Endothelial cell (in vitro differentiated cells): ENCODE data around the gene RAP1GAP. TPM values are rescaled to one million over a fixed set of nuclear protein-coding genes. Genes with fewer than 3 reads are reported as not detected.

Source experiments
- DNase-seq: peaks from one replicate; pipeline ENCODE4 v3.0.0; 2021; ENCODE audit warnings: low spot score
- H3K27ac Mint-ChIP-seq: one replicate; pipeline ENCODE4 v1.8.0; 2021; ENCODE audit warnings: mixed read lengths, inconsistent platforms; ENCODE audit not compliant: unreplicated experiment
- H3K27me3 Mint-ChIP-seq: one replicate; pipeline ENCODE4 v1.8.0; 2021; ENCODE audit warnings: mild to moderate bottlenecking, moderate library complexity, mixed read lengths, inconsistent platforms; ENCODE audit not compliant: unreplicated experiment
- H3K36me3 Mint-ChIP-seq: one replicate; pipeline ENCODE4 v1.8.0; 2021; ENCODE audit warnings: mild to moderate bottlenecking, low read depth, mixed read lengths, inconsistent platforms; ENCODE audit not compliant: unreplicated experiment
- H3K4me1 Mint-ChIP-seq: one replicate; pipeline ENCODE4 v1.8.0; 2021; ENCODE audit warnings: mild to moderate bottlenecking, mixed read lengths, inconsistent platforms; ENCODE audit not compliant: unreplicated experiment
- H3K4me3 Mint-ChIP-seq: one replicate; pipeline ENCODE4 v1.8.0; 2021; ENCODE audit warnings: mild to moderate bottlenecking, mixed read lengths, inconsistent platforms; ENCODE audit not compliant: unreplicated experiment
- H3K9me3 Mint-ChIP-seq: one replicate; pipeline ENCODE4 v1.8.0; 2021; ENCODE audit warnings: mixed read lengths, inconsistent platforms; ENCODE audit not compliant: unreplicated experiment
- CTCF ChIP-seq: fragments of 200-600 bp; sonication (generic); IDR thresholded peaks from one replicate; pipeline ENCODE4 v1.5.0; 2021; ENCODE audit warnings: antibody characterized with exemption; ENCODE audit not compliant: unreplicated experiment
- total RNA-seq: library from RNA; stranded (reverse); fragmentation: NEBNext Ultra II Directional; extraction: Animal tissue kit (Norgen Biotek cat#: 25700); gene quantifications from one replicate; pipeline ENCODE4 v1.2.1, GENCODE V29; 2021; ENCODE audit not compliant: unreplicated experiment

The RAP1GAP gene
- total RNA-seq, 1 donor from 2014 or later, result 0.56 TPM

DNA sequence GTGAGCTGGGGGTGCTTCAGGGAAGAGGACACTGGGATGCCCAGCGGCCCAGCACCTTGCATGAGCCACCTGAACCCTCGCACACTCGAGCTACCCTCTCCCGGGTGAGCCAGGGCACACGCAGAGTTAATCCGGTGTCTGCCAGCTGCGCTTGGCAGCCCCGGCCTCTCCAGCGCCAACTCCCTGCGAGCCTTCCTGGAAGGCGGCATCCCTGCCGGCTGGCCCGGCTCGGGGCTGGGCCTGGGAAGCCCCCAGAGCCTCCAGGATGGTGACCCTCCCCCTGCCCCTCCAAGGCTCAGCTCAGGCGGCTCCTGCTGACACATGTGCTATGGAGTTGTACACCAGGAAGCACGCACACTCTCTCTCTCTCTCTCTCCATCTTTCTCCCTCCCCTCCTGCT, 48.7 kb downstream of the RAP1GAP start:
- Mint-ChIP-seq H3K27me3 (peaks cover 15% of the 10 kb centered on the region), H3K36me3 (no peaks in the 10 kb centered on the region), H3K4me1 (peaks cover 4% of the 10 kb centered on the region), H3K4me3 (no peak overlapping the region), H3K9me3 (no peaks in the 10 kb centered on the region), H3K27ac (no peak overlapping the region)
- no peak for DNase-seq
- TF ChIP-seq CTCF, result no peak

DNA sequence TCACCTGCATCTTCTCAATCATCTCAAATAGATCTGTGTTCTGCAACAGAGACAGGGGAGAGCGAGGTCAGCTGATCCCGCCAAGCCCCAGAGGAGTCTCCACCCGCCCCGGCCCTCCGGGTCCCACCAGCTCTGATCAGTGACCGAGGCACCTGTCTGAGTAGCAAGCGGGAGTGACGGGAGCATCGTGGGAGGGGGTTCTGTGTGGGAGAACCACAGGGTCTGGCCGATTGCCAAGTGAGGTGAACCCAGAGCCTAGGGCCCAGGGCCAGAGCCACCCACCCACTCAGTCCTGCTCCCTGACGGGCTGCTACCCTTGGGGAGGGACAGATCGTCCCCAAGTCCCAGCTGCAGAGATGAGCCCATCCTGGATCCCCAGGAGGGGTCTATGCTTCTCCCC, 49.1 kb downstream of the RAP1GAP start:
- TF ChIP-seq CTCF, result no peak
- H3K27ac Mint-ChIP-seq, result no peak overlapping the region
- no peak for DNase-seq
- H3K4me3 Mint-ChIP-seq, result no peak overlapping the region
- H3K36me3 Mint-ChIP-seq, result no peaks in the 10 kb centered on the region
- peaks cover 16% of the 10 kb centered on the region for H3K27me3 Mint-ChIP-seq
- peaks cover 4% of the 10 kb centered on the region for H3K4me1 Mint-ChIP-seq
- H3K9me3 Mint-ChIP-seq, result no peaks in the 10 kb centered on the region

GRCh38 chr1:21619375-21619947, 49.7 kb downstream of the RAP1GAP start:
- no peaks in the 10 kb centered on the region for H3K9me3 Mint-ChIP-seq
- DNase-seq, result no peak
- H3K27ac Mint-ChIP-seq, result no peak overlapping the region
- TF ChIP-seq CTCF, result no peak
- H3K27me3 Mint-ChIP-seq, result peaks cover 16% of the 10 kb centered on the region
- H3K4me1 Mint-ChIP-seq, result peaks cover 4% of the 10 kb centered on the region
- no peak overlapping the region for H3K4me3 Mint-ChIP-seq
- H3K36me3 Mint-ChIP-seq, result no peaks in the 10 kb centered on the region

DNA sequence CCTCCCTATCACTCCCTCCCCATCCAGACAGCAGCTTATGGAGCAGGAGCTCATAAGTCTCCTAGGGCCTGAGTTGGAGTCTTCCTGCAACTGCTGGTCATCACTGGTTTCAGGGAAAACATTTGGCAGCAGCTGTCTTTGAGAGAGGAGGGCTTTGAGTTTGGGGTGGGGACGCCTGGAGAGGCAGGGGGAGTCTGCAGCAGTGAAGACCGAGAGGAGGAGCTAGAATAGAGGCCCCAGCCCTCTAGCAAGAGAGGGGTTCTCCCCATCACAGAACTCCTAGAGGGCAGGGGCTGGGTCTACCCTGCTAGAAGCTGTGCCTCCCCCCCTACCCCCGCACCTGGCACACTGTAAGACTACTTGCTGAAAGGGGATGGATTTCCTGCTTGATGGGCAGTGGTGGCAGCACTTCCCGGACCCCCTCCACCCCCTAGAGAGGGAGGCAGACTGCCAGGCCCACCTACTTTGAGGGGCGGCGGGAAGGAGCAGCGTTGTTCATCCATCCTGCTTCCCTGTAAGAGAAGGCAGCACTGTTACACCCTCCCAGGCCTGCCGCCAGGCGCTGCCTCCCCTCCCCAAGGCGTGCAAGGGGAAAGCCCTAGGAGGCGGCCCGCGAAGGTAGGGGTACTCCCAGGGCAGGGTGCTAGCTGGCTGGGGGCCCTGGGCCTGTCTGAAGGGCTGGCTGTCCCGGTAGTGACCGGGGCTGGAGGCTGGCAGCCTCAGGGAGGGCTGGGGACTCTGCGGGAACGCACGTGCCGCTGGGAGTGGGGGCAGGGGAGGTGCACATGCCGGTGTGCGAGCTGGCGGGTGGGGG, 50.4 kb downstream of the RAP1GAP start:
- TF ChIP-seq CTCF, result no peak
- no peak for DNase-seq
- Mint-ChIP-seq H3K9me3 (no peaks in the 10 kb centered on the region), H3K36me3 (no peaks in the 10 kb centered on the region), H3K27me3 (peaks cover 16% of the 10 kb centered on the region), H3K4me1 (peaks cover 4% of the 10 kb centered on the region), H3K27ac (no peak overlapping the region), H3K4me3 (no peak overlapping the region)

GRCh38 chr1:21618059-21618458, 51.1 kb downstream of the RAP1GAP start:
- no peak overlapping the region for H3K4me3 Mint-ChIP-seq
- no peak for DNase-seq
- H3K36me3 Mint-ChIP-seq, result no peaks in the 10 kb centered on the region
- TF ChIP-seq CTCF, result no peak
- H3K4me1 Mint-ChIP-seq, result peaks cover 4% of the 10 kb centered on the region
- H3K27ac Mint-ChIP-seq, result no peak overlapping the region
- no peaks in the 10 kb centered on the region for H3K9me3 Mint-ChIP-seq
- H3K27me3 Mint-ChIP-seq, result peaks cover 13% of the 10 kb centered on the region
